ENCODE measurements around the gene A3GALT2.

Gene A3GALT2

GRCh38 chr1:33330906-33331305 lies 10.0 kb upstream of the A3GALT2 start:
- DNase-seq: no peak

- DNase-seq: no peak
Observed at GRCh38 chr1:33330361-33330890, 9.5 kb upstream of the A3GALT2 start.

- no peak for DNase-seq
Observed at GRCh38 chr1:33329600-33330305, 8.9 kb upstream of the A3GALT2 start.

- no peak for DNase-seq
Observed at GRCh38 chr1:33328817-33329216, 7.9 kb upstream of the A3GALT2 start.

GRCh38 chr1:33327587-33328325 lies 6.9 kb upstream of the A3GALT2 start:
- no peak for DNase-seq

- DNase-seq: no peak
Observed at GRCh38 chr1:33326785-33327184, 5.9 kb upstream of the A3GALT2 start.

- DNase-seq: no peak
Observed at GRCh38 chr1:33324677-33325575, 4.0 kb upstream of the A3GALT2 start.

- no peak for DNase-seq
Observed at GRCh38 chr1:33323663-33324477, 3.0 kb upstream of the A3GALT2 start.

GRCh38 chr1:33322870-33323585 lies 2.1 kb upstream of the A3GALT2 start:
- DNase-seq: no peak

- no peak for DNase-seq
Observed at GRCh38 chr1:33322109-33322508, 1.2 kb upstream of the A3GALT2 start.

- no peak for DNase-seq
Observed at GRCh38 chr1:33321178-33321577, 280 bp upstream of the A3GALT2 start.

GRCh38 chr1:33319949-33320618 lies 814 bp downstream of the A3GALT2 start:
- DNase-seq: no peak

- DNase-seq: no peak
Observed at GRCh38 chr1:33319186-33319948, 1.5 kb downstream of the A3GALT2 start.

- DNase-seq: no peak
Observed at GRCh38 chr1:33317946-33318345, 3.0 kb downstream of the A3GALT2 start.

- no peak for DNase-seq
Observed at GRCh38 chr1:33317354-33317753, 3.5 kb downstream of the A3GALT2 start.

- no peak for DNase-seq
Observed at GRCh38 chr1:33316601-33317000, 4.3 kb downstream of the A3GALT2 start.

GRCh38 chr1:33314416-33314815 lies 6.5 kb downstream of the A3GALT2 start:
- no peak for DNase-seq

- no peak for DNase-seq
Observed at GRCh38 chr1:33312413-33312749, 8.5 kb downstream of the A3GALT2 start.

- no peak for DNase-seq
Observed at GRCh38 chr1:33311706-33312412, 9.0 kb downstream of the A3GALT2 start.

- DNase-seq: no peak
Observed at GRCh38 chr1:33310702-33311101, 10.2 kb downstream of the A3GALT2 start.

All from activated CD4-positive, CD25-positive, alpha-beta regulatory T cell (primary cell).